Activated naive CD8-positive, alpha-beta T cell (primary cell): Measurements from ENCODE around the gene RPUSD1.

ENCODE experiments used
- H3K27ac Mint-ChIP-seq: one replicate; pipeline ENCODE4 v1.8.0; 2021; ENCODE audit warnings: mixed read lengths
- H3K27me3 Mint-ChIP-seq: one replicate; pipeline ENCODE4 v1.8.0; 2021; ENCODE audit warnings: mixed read lengths
- H3K36me3 Mint-ChIP-seq: one replicate; pipeline ENCODE4 v1.8.0; 2021; ENCODE audit warnings: mixed read lengths
- H3K4me1 Mint-ChIP-seq: one replicate; pipeline ENCODE4 v1.8.0; 2021; ENCODE audit warnings: low read depth, mixed read lengths
- H3K4me3 Mint-ChIP-seq: one replicate; pipeline ENCODE4 v1.8.0; 2021; ENCODE audit warnings: mild to moderate bottlenecking, mixed read lengths
- H3K9me3 Mint-ChIP-seq: one replicate; pipeline ENCODE4 v1.8.0; 2021; ENCODE audit warnings: low read depth, mixed read lengths

RPUSD1 gene

GRCh38 chr16:807347-808084, 19.3 kb upstream of the RPUSD1 start:
- Mint-ChIP-seq H3K27me3 (peaks cover 2% of the 10 kb centered on the region), H3K36me3 (no peaks in the 10 kb centered on the region), H3K27ac (peak overlapping the region; percentile 92), H3K4me3 (peak overlapping the region; percentile 96), H3K9me3 (no peaks in the 10 kb centered on the region), H3K4me1 (peaks cover 13% of the 10 kb centered on the region)

- peaks cover 13% of the 10 kb centered on the region for H3K4me1 Mint-ChIP-seq
- no peak overlapping the region for H3K4me3 Mint-ChIP-seq
- no peaks in the 10 kb centered on the region for H3K36me3 Mint-ChIP-seq
- H3K9me3 Mint-ChIP-seq: no peaks in the 10 kb centered on the region
- H3K27ac Mint-ChIP-seq: no peak overlapping the region
- no peaks in the 10 kb centered on the region for H3K27me3 Mint-ChIP-seq
Observed at GRCh38 chr16:805474-805873, 17.3 kb upstream of the RPUSD1 start.

- H3K36me3 Mint-ChIP-seq: no peaks in the 10 kb centered on the region
- H3K4me1 Mint-ChIP-seq: peaks cover 11% of the 10 kb centered on the region
- H3K9me3 Mint-ChIP-seq: no peaks in the 10 kb centered on the region
- no peaks in the 10 kb centered on the region for H3K27me3 Mint-ChIP-seq
- no peak overlapping the region for H3K27ac Mint-ChIP-seq
- H3K4me3 Mint-ChIP-seq: no peak overlapping the region
Observed at GRCh38 chr16:804193-805048, 16.2 kb upstream of the RPUSD1 start.

- peaks cover 9% of the 10 kb centered on the region for H3K4me1 Mint-ChIP-seq
- no peaks in the 10 kb centered on the region for H3K9me3 Mint-ChIP-seq
- no peak overlapping the region for H3K27ac Mint-ChIP-seq
- no peak overlapping the region for H3K4me3 Mint-ChIP-seq
- H3K27me3 Mint-ChIP-seq: no peaks in the 10 kb centered on the region
- H3K36me3 Mint-ChIP-seq: no peaks in the 10 kb centered on the region
Observed at GRCh38 chr16:803754-804080, 15.5 kb upstream of the RPUSD1 start.

- no peak overlapping the region for H3K27ac Mint-ChIP-seq
- no peaks in the 10 kb centered on the region for H3K9me3 Mint-ChIP-seq
- H3K4me3 Mint-ChIP-seq: no peak overlapping the region
- H3K27me3 Mint-ChIP-seq: no peaks in the 10 kb centered on the region
- no peaks in the 10 kb centered on the region for H3K36me3 Mint-ChIP-seq
- peaks cover 5% of the 10 kb centered on the region for H3K4me1 Mint-ChIP-seq
Observed at GRCh38 chr16:802914-803753, 15.0 kb upstream of the RPUSD1 start.

GRCh38 chr16:802461-802860, 14.3 kb upstream of the RPUSD1 start:
- Mint-ChIP-seq H3K4me3 (no peak overlapping the region), H3K36me3 (no peaks in the 10 kb centered on the region), H3K27ac (no peak overlapping the region), H3K27me3 (no peaks in the 10 kb centered on the region), H3K9me3 (no peaks in the 10 kb centered on the region), H3K4me1 (no peaks in the 10 kb centered on the region)

GRCh38 chr16:801584-802363, 13.6 kb upstream of the RPUSD1 start:
- no peaks in the 10 kb centered on the region for H3K9me3 Mint-ChIP-seq
- H3K36me3 Mint-ChIP-seq: no peaks in the 10 kb centered on the region
- H3K27ac Mint-ChIP-seq: no peak overlapping the region
- no peaks in the 10 kb centered on the region for H3K4me1 Mint-ChIP-seq
- no peaks in the 10 kb centered on the region for H3K27me3 Mint-ChIP-seq
- H3K4me3 Mint-ChIP-seq: no peak overlapping the region

- no peaks in the 10 kb centered on the region for H3K4me1 Mint-ChIP-seq
- no peak overlapping the region for H3K27ac Mint-ChIP-seq
- no peak overlapping the region for H3K4me3 Mint-ChIP-seq
- no peaks in the 10 kb centered on the region for H3K27me3 Mint-ChIP-seq
- H3K36me3 Mint-ChIP-seq: no peaks in the 10 kb centered on the region
- H3K9me3 Mint-ChIP-seq: no peaks in the 10 kb centered on the region
Observed at GRCh38 chr16:800834-801511, 12.8 kb upstream of the RPUSD1 start.

GRCh38 chr16:799948-800833, 12.0 kb upstream of the RPUSD1 start, which contains the start of gene GNG13:
TSS of gene GNG13 (minus strand) at chr16:800734. CDS start at chr16:799077, 1,657 bp downstream.
- no peaks in the 10 kb centered on the region for H3K36me3 Mint-ChIP-seq
- H3K27ac Mint-ChIP-seq: no peak within 1 kb of the TSS
- H3K9me3 Mint-ChIP-seq: no peaks in the 10 kb centered on the region
- no peaks in the 10 kb centered on the region for H3K4me1 Mint-ChIP-seq
- H3K4me3 Mint-ChIP-seq: no peak within 1 kb of the TSS
- H3K27me3 Mint-ChIP-seq: no peaks in the 10 kb centered on the region

- Mint-ChIP-seq H3K9me3 (no peaks in the 10 kb centered on the region), H3K4me1 (no peaks in the 10 kb centered on the region), H3K4me3 (no peak overlapping the region), H3K27ac (no peak overlapping the region), H3K36me3 (no peaks in the 10 kb centered on the region), H3K27me3 (no peaks in the 10 kb centered on the region)
Observed at GRCh38 chr16:799111-799947, 11.1 kb upstream of the RPUSD1 start.

GRCh38 chr16:798666-799065, 10.5 kb upstream of the RPUSD1 start:
- no peaks in the 10 kb centered on the region for H3K4me1 Mint-ChIP-seq
- no peaks in the 10 kb centered on the region for H3K36me3 Mint-ChIP-seq
- H3K27me3 Mint-ChIP-seq: no peaks in the 10 kb centered on the region
- no peaks in the 10 kb centered on the region for H3K9me3 Mint-ChIP-seq
- no peak overlapping the region for H3K4me3 Mint-ChIP-seq
- no peak overlapping the region for H3K27ac Mint-ChIP-seq

GRCh38 chr16:797686-798085, 9.5 kb upstream of the RPUSD1 start:
- no peaks in the 10 kb centered on the region for H3K36me3 Mint-ChIP-seq
- H3K4me1 Mint-ChIP-seq: no peaks in the 10 kb centered on the region
- H3K27me3 Mint-ChIP-seq: no peaks in the 10 kb centered on the region
- H3K9me3 Mint-ChIP-seq: no peaks in the 10 kb centered on the region
- no peak overlapping the region for H3K27ac Mint-ChIP-seq
- no peak overlapping the region for H3K4me3 Mint-ChIP-seq

- Mint-ChIP-seq H3K4me1 (no peaks in the 10 kb centered on the region), H3K36me3 (no peaks in the 10 kb centered on the region), H3K4me3 (no peak overlapping the region), H3K27ac (no peak overlapping the region), H3K9me3 (no peaks in the 10 kb centered on the region), H3K27me3 (no peaks in the 10 kb centered on the region)
Observed at GRCh38 chr16:797120-797420, 8.9 kb upstream of the RPUSD1 start.
